MM.1S (cell line): ENCODE results near the gene JCAD.

ENCODE experiments used
- EZH2 ChIP-seq: fragments of 300-600 bp; sonication (generic); optimal IDR thresholded peaks from 2 replicates; pipeline ENCODE3; 2017; ENCODE audit warnings: low read depth, mild to moderate bottlenecking, antibody characterized with exemption, low read length, mixed read lengths
- TF ChIP-seq, protein P1 (sequence below): fragments of 300-600 bp; sonication (generic); IDR thresholded peaks from 2 replicates; pipeline ENCODE4 v1.5.1; 2016; ENCODE audit warnings: antibody characterized with exemption, low read length, mixed read lengths

DNA sequence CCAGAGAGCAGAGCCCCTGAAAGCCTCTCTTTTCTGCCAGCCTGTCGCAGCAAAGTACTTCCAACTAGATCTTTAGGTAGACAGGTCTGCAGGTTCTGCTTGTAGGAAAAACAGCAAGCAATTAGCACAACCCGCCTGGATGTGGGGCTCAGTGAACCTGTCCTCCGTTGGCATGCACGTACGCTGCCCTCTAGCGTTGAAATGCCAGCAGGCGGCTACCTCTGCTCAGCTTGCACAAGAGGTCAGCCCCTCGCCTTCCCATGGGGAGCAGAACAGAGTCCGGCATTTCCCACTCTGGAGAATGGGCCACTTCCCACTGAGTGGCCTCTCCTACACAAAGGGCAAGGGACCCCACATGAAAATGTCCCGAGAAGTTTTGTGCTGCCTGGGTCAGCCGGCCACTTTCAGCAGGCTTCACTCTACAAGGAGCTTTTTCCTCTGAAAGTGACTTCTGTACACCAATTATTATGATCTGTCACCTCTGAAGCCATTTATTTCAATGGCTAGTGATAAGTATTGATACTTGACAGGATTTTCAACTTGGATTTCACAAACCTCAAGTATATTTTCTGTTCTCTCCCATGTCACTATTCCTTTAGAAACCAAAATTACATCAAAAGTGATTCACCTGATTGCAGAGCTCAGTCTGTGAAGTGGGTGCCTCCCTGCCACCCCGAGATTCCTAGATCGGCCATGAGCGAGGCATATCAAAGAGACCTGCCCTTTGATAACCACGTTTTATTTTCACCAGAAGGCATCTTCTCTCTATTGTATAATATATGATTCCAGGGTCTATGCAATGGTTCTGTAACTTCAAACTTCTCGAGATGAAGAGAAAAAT lies 56.7 kb downstream of the JCAD start:
- TF ChIP-seq, protein P1, sequence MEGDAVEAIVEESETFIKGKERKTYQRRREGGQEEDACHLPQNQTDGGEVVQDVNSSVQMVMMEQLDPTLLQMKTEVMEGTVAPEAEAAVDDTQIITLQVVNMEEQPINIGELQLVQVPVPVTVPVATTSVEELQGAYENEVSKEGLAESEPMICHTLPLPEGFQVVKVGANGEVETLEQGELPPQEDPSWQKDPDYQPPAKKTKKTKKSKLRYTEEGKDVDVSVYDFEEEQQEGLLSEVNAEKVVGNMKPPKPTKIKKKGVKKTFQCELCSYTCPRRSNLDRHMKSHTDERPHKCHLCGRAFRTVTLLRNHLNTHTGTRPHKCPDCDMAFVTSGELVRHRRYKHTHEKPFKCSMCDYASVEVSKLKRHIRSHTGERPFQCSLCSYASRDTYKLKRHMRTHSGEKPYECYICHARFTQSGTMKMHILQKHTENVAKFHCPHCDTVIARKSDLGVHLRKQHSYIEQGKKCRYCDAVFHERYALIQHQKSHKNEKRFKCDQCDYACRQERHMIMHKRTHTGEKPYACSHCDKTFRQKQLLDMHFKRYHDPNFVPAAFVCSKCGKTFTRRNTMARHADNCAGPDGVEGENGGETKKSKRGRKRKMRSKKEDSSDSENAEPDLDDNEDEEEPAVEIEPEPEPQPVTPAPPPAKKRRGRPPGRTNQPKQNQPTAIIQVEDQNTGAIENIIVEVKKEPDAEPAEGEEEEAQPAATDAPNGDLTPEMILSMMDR, result peak; percentile 93
- TF ChIP-seq EZH2, result no peak
